ENCODE data around the gene GATD1. TPM values are rescaled to one million over a fixed set of nuclear protein-coding genes. Genes with fewer than 3 reads are reported as not detected.

Gene GATD1
- 10 to 100 TPM; 61.0 to 72.7 (median 68.1) TPM for total RNA-seq (2021; fragmentation: NEBNext Ultra II Directional; extraction: Animal tissue kit (Norgen Biotek cat#: 25700))
- long read RNA-seq, full-length matches to known transcripts = 4 of 15 reads
- long read RNA-seq, partial matches to known transcripts = 4 of 15 reads
- long read RNA-seq, other reads (novel, unspliced or antisense) = 7 of 15 reads

GRCh38 chr11:777288-778255, at the start of gene GATD1:
Gene GATD1 (minus strand): TSS chr11:777487. CDS start chr11:777462, 25 bp downstream.
- Mint-ChIP-seq H3K9me3 (no peaks in the 10 kb centered on the region), H3K4me3 (peak within 1 kb of the TSS; percentile 93), H3K4me1 (ENCODE audit: low read depth) (peaks cover 22% of the 10 kb centered on the region), H3K36me3 (ENCODE audit: low read depth) (no peaks in the 10 kb centered on the region; the same call in 1 of the 2 replicates), H3K27ac (peak within 1 kb of the TSS; percentile 82), H3K27me3 (ENCODE audit: insufficient read depth) (peaks cover 4% of the 10 kb centered on the region; the same call in 1 of the 2 replicates)
- TF ChIP-seq CTCF (IDR thresholded peaks at IDR 0.05) = no peak
- peak; percentile 80 for DNase-seq

GRCh38 chr11:826836-827145, 49.5 kb upstream of the GATD1 start:
- Mint-ChIP-seq H3K27me3 (ENCODE audit: insufficient read depth) (peaks cover 15% of the 10 kb centered on the region), H3K4me3 (peak overlapping the region; percentile 24; the same call in 1 of the 2 replicates), H3K27ac (no peak overlapping the region), H3K36me3 (ENCODE audit: low read depth) (peaks cover 6% of the 10 kb centered on the region; the same call in 1 of the 2 replicates), H3K9me3 (no peaks in the 10 kb centered on the region), H3K4me1 (ENCODE audit: low read depth) (peaks cover 8% of the 10 kb centered on the region)
- no peak for TF ChIP-seq CTCF (IDR thresholded peaks at IDR 0.05)
- DNase-seq = no peak

- no peak for DNase-seq
- Mint-ChIP-seq H3K4me1 (ENCODE audit: low read depth) (peaks cover 6% of the 10 kb centered on the region), H3K27ac (no peak overlapping the region), H3K9me3 (no peaks in the 10 kb centered on the region), H3K4me3 (peak overlapping the region; percentile 24; the same call in 1 of the 2 replicates), H3K36me3 (ENCODE audit: low read depth) (peaks cover 6% of the 10 kb centered on the region; the same call in 1 of the 2 replicates), H3K27me3 (ENCODE audit: insufficient read depth) (peaks cover 15% of the 10 kb centered on the region)
- no peak for TF ChIP-seq CTCF (IDR thresholded peaks at IDR 0.05)
Measured at GRCh38 chr11:826227-826621, 48.9 kb upstream of the GATD1 start.

GRCh38 chr11:825366-826226, 48.3 kb upstream of the GATD1 start:
- H3K4me1 Mint-ChIP-seq (ENCODE audit: low read depth) = peaks cover 10% of the 10 kb centered on the region
- H3K27ac Mint-ChIP-seq = no peak overlapping the region
- no peaks in the 10 kb centered on the region for H3K9me3 Mint-ChIP-seq
- H3K27me3 Mint-ChIP-seq (ENCODE audit: insufficient read depth) = peaks cover 15% of the 10 kb centered on the region
- DNase-seq = no peak
- H3K4me3 Mint-ChIP-seq = no peak overlapping the region
- H3K36me3 Mint-ChIP-seq (ENCODE audit: low read depth) = peaks cover 6% of the 10 kb centered on the region; the same call in 1 of the 2 replicates
- no peak for TF ChIP-seq CTCF (IDR thresholded peaks at IDR 0.05)

- no peak for DNase-seq
Measured at GRCh38 chr11:824942-825341, 47.7 kb upstream of the GATD1 start.

More at GRCh38 chr11:824942-825341, 47.7 kb upstream of the GATD1 start:
- H3K27ac Mint-ChIP-seq = no peak overlapping the region
- no peak overlapping the region for H3K4me3 Mint-ChIP-seq
- H3K36me3 Mint-ChIP-seq (ENCODE audit: low read depth) = peaks cover 6% of the 10 kb centered on the region; the same call in 1 of the 2 replicates
- H3K9me3 Mint-ChIP-seq = no peaks in the 10 kb centered on the region
- H3K27me3 Mint-ChIP-seq (ENCODE audit: insufficient read depth) = peaks cover 15% of the 10 kb centered on the region
- no peak for TF ChIP-seq CTCF (IDR thresholded peaks at IDR 0.05)
- H3K4me1 Mint-ChIP-seq (ENCODE audit: low read depth) = peaks cover 10% of the 10 kb centered on the region

Measured in HFFc6 (cell line).